Testis (tissue), 3 donors: ENCODE results near the gene FOXRED1. TPM values are rescaled to one million over a fixed set of nuclear protein-coding genes. Genes with fewer than 3 reads are reported as not detected.

Experiments used
- DNase-seq: peaks from one replicate; pipeline ENCODE4 v3.0.0-alpha.2; 2019
- H3K27ac ChIP-seq, 2 donors: fragments of 200-600 bp; sonication (generic); one replicate each; pipeline ENCODE4 v1.5.1; 2019
- H3K27me3 ChIP-seq: fragments of 200-600 bp; sonication (generic); one replicate; pipeline ENCODE4 v1.5.1; 2019
- H3K36me3 ChIP-seq: fragments of 200-600 bp; sonication (generic); one replicate; pipeline ENCODE4 v1.5.1; 2017; ENCODE audit warnings: low read depth; ENCODE audit errors: missing control alignments
- H3K4me1 ChIP-seq: fragments of 200-600 bp; sonication (generic); one replicate; pipeline ENCODE4 v1.5.1; 2019
- H3K4me3 ChIP-seq, 2 donors: fragments of 200-600 bp; sonication (generic); one replicate each; pipeline ENCODE4 v1.5.1; 2017 to 2019
- H3K9me3 ChIP-seq: fragments of 200-600 bp; sonication (generic); one replicate; pipeline ENCODE4 v1.5.1; 2017
- POLR2A ChIP-seq: fragments of 450-650 bp; IDR thresholded peaks from one replicate; pipeline ENCODE4 v1.6.1; 2017; ENCODE audit warnings: antibody characterized with exemption, mild to moderate bottlenecking, moderate library complexity
- WGBS, 2 donors: methylation state at CpG; one replicate each; pipeline ENCODE4 v1.1.5; 2018; 5-methylcytosine and 5-hydroxymethylcytosine counted together
- intact Hi-C: fragments of 100-400 bp; cut with DNase I; formaldehyde crosslinking; loops from one replicate; pipeline ENCODE4 v1.15.1; 2023; ENCODE audit warnings: low total_unique reads
- polyA plus RNA-seq: library from polyadenylated mRNA; stranded (reverse); fragments of 350-450 nt; fragmentation: Illumina TruSeq; extraction: RNeasy Lipid Tissue Mini Kit (QIAGEN cat#74804); gene quantifications from one replicate; pipeline ENCODE4 v1.2.3, GENCODE V29; 2014; ENCODE audit warnings: low read depth, low replicate concordance; ENCODE audit not compliant: insufficient read depth
- small RNA-seq, 2 donors: library from RNA; depleted of rRNA; stranded (forward); fragments of <200 nt; gene quantifications; one replicate each; pipeline ENCODE3, GENCODE V24; 2016
- total RNA-seq, 2 donors: library from RNA; depleted of rRNA; stranded (reverse); fragments of >200 nt; gene quantifications; one replicate each; pipeline ENCODE4 v1.2.3, GENCODE V29; 2016
- TF ChIP-seq, protein P1 (sequence below), 3 experiments: fragments of 450-650 bp in 2 of 3; fragments of 200-600 bp in 1 of 3; sonication (generic) in 1 of 3; IDR thresholded peaks; one replicate each; pipeline ENCODE4 v1.5.1; 2016 to 2019; ENCODE audit warnings: antibody characterized with exemption in 3 of 3, mild to moderate bottlenecking in 2 of 3, moderate library complexity in 1 of 3

FOXRED1 gene
- total and polyA plus RNA-seq, 3 donors from 2014 or later = 31.6 to 49.4 (median 40.3) TPM

DNA sequence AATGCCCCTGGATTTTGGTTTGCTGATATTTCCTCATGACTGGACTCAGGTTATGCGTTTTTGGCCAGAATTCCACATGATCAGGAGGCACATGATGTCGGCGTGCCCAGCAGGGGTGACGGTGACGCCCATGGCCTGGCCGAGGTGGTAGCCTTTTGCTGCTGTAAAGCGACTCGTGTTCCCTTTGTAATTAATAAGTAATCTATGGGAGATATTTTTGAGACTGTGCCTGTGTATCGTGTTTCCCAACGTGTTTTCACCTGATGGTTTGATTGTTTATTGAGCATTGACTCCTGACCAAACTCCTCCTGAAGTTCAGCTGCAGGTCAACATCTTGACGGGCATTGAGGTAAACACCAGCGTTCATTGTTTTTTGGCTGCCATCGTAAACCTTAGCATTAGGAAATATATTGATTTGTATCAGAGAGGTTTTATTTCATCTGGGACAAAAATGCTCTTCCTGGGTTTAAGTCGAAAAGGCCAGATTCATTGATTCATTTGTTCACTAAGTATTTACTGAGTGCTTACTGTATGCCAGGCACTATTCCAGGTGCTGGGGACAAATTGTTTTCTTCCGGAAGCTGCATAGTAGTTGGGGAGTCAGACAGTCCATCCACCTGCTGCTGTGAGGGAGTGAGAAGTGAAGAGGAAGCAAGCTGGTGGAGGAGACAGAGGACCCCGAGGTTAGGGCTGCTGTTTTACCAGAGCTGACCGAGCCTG lies 58.5 kb downstream of the FOXRED1 start:
- H3K9me3 ChIP-seq = no peaks in the 10 kb centered on the region
- WGBS, 2 donors = 87 to 89% methylated on average over 17 of the region's 17 CpGs
- no peaks in the 10 kb centered on the region for H3K27me3 ChIP-seq
- intact Hi-C loops = no loop called here
- no peak for DNase-seq
- H3K4me1 ChIP-seq = peaks cover 18% of the 10 kb centered on the region
- H3K27ac ChIP-seq = no peak overlapping the region
- H3K4me3 ChIP-seq = no peak overlapping the region
- no peaks in the 10 kb centered on the region for H3K36me3 ChIP-seq
- TF ChIP-seq, protein P1, sequence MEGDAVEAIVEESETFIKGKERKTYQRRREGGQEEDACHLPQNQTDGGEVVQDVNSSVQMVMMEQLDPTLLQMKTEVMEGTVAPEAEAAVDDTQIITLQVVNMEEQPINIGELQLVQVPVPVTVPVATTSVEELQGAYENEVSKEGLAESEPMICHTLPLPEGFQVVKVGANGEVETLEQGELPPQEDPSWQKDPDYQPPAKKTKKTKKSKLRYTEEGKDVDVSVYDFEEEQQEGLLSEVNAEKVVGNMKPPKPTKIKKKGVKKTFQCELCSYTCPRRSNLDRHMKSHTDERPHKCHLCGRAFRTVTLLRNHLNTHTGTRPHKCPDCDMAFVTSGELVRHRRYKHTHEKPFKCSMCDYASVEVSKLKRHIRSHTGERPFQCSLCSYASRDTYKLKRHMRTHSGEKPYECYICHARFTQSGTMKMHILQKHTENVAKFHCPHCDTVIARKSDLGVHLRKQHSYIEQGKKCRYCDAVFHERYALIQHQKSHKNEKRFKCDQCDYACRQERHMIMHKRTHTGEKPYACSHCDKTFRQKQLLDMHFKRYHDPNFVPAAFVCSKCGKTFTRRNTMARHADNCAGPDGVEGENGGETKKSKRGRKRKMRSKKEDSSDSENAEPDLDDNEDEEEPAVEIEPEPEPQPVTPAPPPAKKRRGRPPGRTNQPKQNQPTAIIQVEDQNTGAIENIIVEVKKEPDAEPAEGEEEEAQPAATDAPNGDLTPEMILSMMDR (IDR thresholded peaks at IDR 0.05) = no peak
- TF ChIP-seq POLR2A = no peak

Small RNAs within 50 kb of the gene (small RNA-seq; reads per million reads assigned to genes)
- 0 reads per million in 2 donors for gene RN7SL351P

Other genes starting within 250 kb of the FOXRED1 start
- 10 to 100 TPM; 23.9 to 27.7 TPM for gene CDON, start 206.3 kb upstream of the FOXRED1 start, total RNA-seq
- 20.6 TPM for gene CDON, start 206.3 kb upstream of the FOXRED1 start, polyA plus RNA-seq
- gene RPUSD4, start 57.5 kb upstream of the FOXRED1 start, total RNA-seq = 10 to 100 TPM; 25.9 to 33.8 TPM
- gene RPUSD4, start 57.5 kb upstream of the FOXRED1 start, polyA plus RNA-seq = 27.5 TPM
- gene FAM118B, start 57.4 kb upstream of the FOXRED1 start, total RNA-seq = 10 to 100 TPM; 27.4 to 36.3 TPM
- gene FAM118B, start 57.4 kb upstream of the FOXRED1 start, polyA plus RNA-seq = 50.3 TPM
- 100 to 1,000 TPM; 105 to 122 TPM for gene SRPRA, start 259 bp upstream of the FOXRED1 start, total RNA-seq
- 88.4 TPM for gene SRPRA, start 259 bp upstream of the FOXRED1 start, polyA plus RNA-seq
- gene TIRAP, start 13.9 kb downstream of the FOXRED1 start, total RNA-seq = 1 to 10 TPM; 5.7 to 5.9 TPM
- 3.6 TPM for gene TIRAP, start 13.9 kb downstream of the FOXRED1 start, polyA plus RNA-seq
- 10 to 100 TPM; 16.9 to 20.9 TPM for gene DCPS, start 34.9 kb downstream of the FOXRED1 start, total RNA-seq
- 16.8 TPM for gene DCPS, start 34.9 kb downstream of the FOXRED1 start, polyA plus RNA-seq
- 100 to 1,000 TPM; 212 to 221 TPM for gene ST3GAL4, start 86.5 kb downstream of the FOXRED1 start, total RNA-seq
- gene ST3GAL4, start 86.5 kb downstream of the FOXRED1 start, polyA plus RNA-seq = 102 TPM